Hepatocyte (in vitro differentiated cells): ENCODE measurements around the gene ZFP92. TPM values are rescaled to one million over a fixed set of nuclear protein-coding genes. Genes with fewer than 3 reads are reported as not detected.
"Not testable (repeated sequence)": the region's sequence is repeated elsewhere in the genome, so short reads cannot be mapped to it uniquely, and the experiment has no call there.

ENCODE experiments used
- DNase-seq: peaks from one replicate; pipeline ENCODE4 v3.0.0-alpha.2; 2016; ENCODE audit warnings: low spot score
- H2AFZ ChIP-seq: fragments of 200-600 bp; sonication (generic); 2 replicates; pipeline ENCODE4 v1.6.0; 2016; ENCODE audit warnings: antibody characterized with exemption, mild to moderate bottlenecking
- H3K27ac ChIP-seq: fragments of 200-600 bp; sonication (generic); 2 replicates; pipeline ENCODE4 v1.5.1; 2016; ENCODE audit warnings: mild to moderate bottlenecking
- H3K27me3 ChIP-seq: fragments of 200-600 bp; sonication (generic); 2 replicates; pipeline ENCODE4 v1.6.1; 2016
- H3K36me3 ChIP-seq: fragments of 200-600 bp; sonication (generic); replicated peaks from 2 replicates; pipeline ENCODE4 v1.5.1; 2016; ENCODE audit warnings: low read depth; ENCODE audit not compliant: insufficient read depth
- H3K4me1 ChIP-seq: fragments of 200-600 bp; sonication (generic); 2 replicates; pipeline ENCODE4 v1.5.1; 2016; ENCODE audit warnings: mild to moderate bottlenecking, moderate library complexity; ENCODE audit not compliant: insufficient read depth
- H3K4me2 ChIP-seq: fragments of 200-600 bp; sonication (generic); 2 replicates; pipeline ENCODE4 v1.6.0; 2016
- H3K4me3 ChIP-seq: fragments of 200-600 bp; sonication (generic); 2 replicates; pipeline ENCODE4 v1.5.1; 2016; ENCODE audit warnings: mild to moderate bottlenecking
- H3K79me2 ChIP-seq: fragments of 200-600 bp; sonication (generic); 2 replicates; pipeline ENCODE4 v1.6.0; 2017; ENCODE audit warnings: mild to moderate bottlenecking
- H3K9me2 ChIP-seq: fragments of 200-600 bp; sonication (generic); replicated peaks from 2 replicates; pipeline ENCODE4 v1.6.0; 2017; ENCODE audit warnings: mild to moderate bottlenecking; ENCODE audit not compliant: insufficient read depth
- H3K9me3 ChIP-seq: fragments of 200-600 bp; sonication (generic); 2 replicates; pipeline ENCODE4 v1.5.1; 2016; ENCODE audit warnings: low read depth, mild to moderate bottlenecking
- H4K20me1 ChIP-seq: fragments of 200-600 bp; sonication (generic); 2 replicates; pipeline ENCODE4 v1.6.0; 2016; ENCODE audit warnings: mild to moderate bottlenecking; ENCODE audit not compliant: insufficient read depth, poor library complexity, severe bottlenecking
- CTCF ChIP-seq: fragments of 200-600 bp; sonication (generic); IDR thresholded peaks from 2 replicates; pipeline ENCODE4 v1.5.1; 2016; ENCODE audit warnings: antibody characterized with exemption, mild to moderate bottlenecking; ENCODE audit not compliant: poor library complexity
- EZH2 ChIP-seq: fragments of 200-600 bp; sonication (generic); IDR thresholded peaks from 2 replicates; pipeline ENCODE4 v1.6.1; 2016; ENCODE audit warnings: antibody characterized with exemption, mild to moderate bottlenecking, borderline replicate concordance
- EZH2phosphoT487 ChIP-seq: fragments of 200-600 bp; sonication (generic); IDR thresholded peaks from one replicate; pipeline ENCODE4 v1.6.1; 2018; ENCODE audit warnings: antibody characterized with exemption, mild to moderate bottlenecking, low read depth, moderate library complexity; ENCODE audit not compliant: unreplicated experiment, severe bottlenecking
- whole genome bisulfite sequencing: methylation state at CpG from one replicate; pipeline ENCODE4 v1.1.6; 2016; ENCODE audit warnings: low lambda C conversion rate; ENCODE audit errors: missing lambda C conversion rate; 5-methylcytosine and 5-hydroxymethylcytosine counted together
- polyA plus RNA-seq: library from polyadenylated mRNA; unstranded; fragments of >200 nt; fragmentation: Nextera tagmentation; extraction: Ambion mirVana; gene quantifications from 2 replicates; pipeline ENCODE4 v1.2.1, GENCODE V29; 2016
- total RNA-seq: library from RNA; depleted of rRNA; stranded (reverse); fragments of >200 nt; gene quantifications from 2 replicates; pipeline ENCODE4 v1.2.3, GENCODE V29; 2014

The ZFP92 gene
- total and polyA plus RNA-seq, 2 experiments from 2014 or later, result 0.33 to 0.90 TPM

GRCh38 chrX:153387345-153387744 is 23.9 kb upstream of the ZFP92 start:
- Histone ChIP-seq H3K36me3 (no peaks in the 10 kb centered on the region), H2AFZ (no peak overlapping the region), H3K27me3 (no peaks in the 10 kb centered on the region), H3K27ac (no peak overlapping the region), H3K9me3 (no peaks in the 10 kb centered on the region), H4K20me1 (no peaks in the 10 kb centered on the region), H3K9me2 (no peaks in the 10 kb centered on the region), H3K4me2 (no peak overlapping the region), H3K4me1 (no peaks in the 10 kb centered on the region), H3K4me3 (no peak overlapping the region), H3K79me2 (no peaks in the 10 kb centered on the region)
- no peak for DNase-seq
- 68% methylated on average over 5 of the region's 5 CpGs for WGBS
- TF ChIP-seq EZH2 (no peak), EZH2phosphoT487 (no peak), CTCF (no peak)

DNA sequence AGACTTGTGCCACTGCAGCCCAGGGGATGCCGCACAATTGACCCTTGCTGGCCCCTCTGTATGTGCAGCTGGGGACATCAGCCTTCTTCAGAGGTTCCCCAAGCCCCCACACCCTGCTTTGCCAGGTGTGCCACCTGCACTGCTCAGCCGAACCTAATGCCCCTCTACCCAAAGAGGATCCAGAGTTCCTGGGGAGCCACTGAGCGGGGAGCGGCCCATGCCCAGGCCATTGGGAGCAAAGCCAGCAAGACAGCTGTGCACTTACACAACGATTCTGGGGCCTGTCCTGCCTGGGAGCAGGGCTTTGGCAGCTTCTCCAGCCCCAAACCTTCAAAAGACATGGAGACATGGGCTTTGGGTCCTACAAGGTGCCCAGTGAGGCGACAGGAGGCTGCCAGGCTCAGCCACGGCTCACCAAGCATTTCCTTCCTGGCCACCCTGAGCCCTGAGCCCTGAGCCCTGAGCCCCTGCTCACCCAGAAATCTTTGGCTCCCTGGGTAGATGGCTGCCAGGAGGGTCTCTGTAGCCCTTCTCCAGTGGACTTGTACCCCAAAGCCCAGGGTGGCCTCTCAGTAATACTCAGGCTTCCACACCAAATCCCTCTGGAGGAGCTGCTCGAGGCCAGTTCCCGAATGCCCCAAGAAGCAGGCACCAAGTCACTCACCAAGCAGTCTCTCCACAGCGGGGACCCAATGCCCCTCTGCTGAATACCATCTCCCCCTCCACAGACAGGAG is 23.1 kb upstream of the ZFP92 start:
- H3K9me3 ChIP-seq, result no peaks in the 10 kb centered on the region
- DNase-seq, result no peak
- H3K9me2 ChIP-seq, result no peaks in the 10 kb centered on the region
- no peaks in the 10 kb centered on the region for H3K27me3 ChIP-seq
- no peaks in the 10 kb centered on the region for H4K20me1 ChIP-seq
- no peaks in the 10 kb centered on the region for H3K79me2 ChIP-seq
- H3K4me1 ChIP-seq, result no peaks in the 10 kb centered on the region
- H3K36me3 ChIP-seq, result no peaks in the 10 kb centered on the region
- no peak overlapping the region for H2AFZ ChIP-seq
- TF ChIP-seq CTCF, result no peak
- TF ChIP-seq EZH2phosphoT487, result no peak
- no peak overlapping the region for H3K27ac ChIP-seq
- no peak overlapping the region for H3K4me2 ChIP-seq
- no peak overlapping the region for H3K4me3 ChIP-seq
- 83% methylated on average over 10 of the region's 10 CpGs for WGBS

GRCh38 chrX:153388722-153389459 is 22.4 kb upstream of the ZFP92 start:
- no peak overlapping the region for H3K27ac ChIP-seq

GRCh38 chrX:153389460-153389768 is 21.9 kb upstream of the ZFP92 start:
- no CpG with 5 or more reads among the region's 6 CpGs for WGBS
- not testable (repeated sequence) for H3K4me2 ChIP-seq, H2AFZ ChIP-seq, H3K4me1 ChIP-seq, H3K36me3 ChIP-seq, H3K27me3 ChIP-seq, H3K27ac ChIP-seq, DNase-seq, H3K9me2 ChIP-seq, H3K9me3 ChIP-seq, H3K79me2 ChIP-seq, H4K20me1 ChIP-seq, H3K4me3 ChIP-seq

More at GRCh38 chrX:153388722-153389459, 22.4 kb upstream of the ZFP92 start:
- TF ChIP-seq EZH2phosphoT487 (no peak), CTCF (no peak), EZH2 (no peak)
- Histone ChIP-seq H3K36me3 (no peaks in the 10 kb centered on the region), H3K9me3 (no peaks in the 10 kb centered on the region), H3K4me1 (no peaks in the 10 kb centered on the region), H2AFZ (no peak overlapping the region), H4K20me1 (no peaks in the 10 kb centered on the region), H3K9me2 (no peaks in the 10 kb centered on the region), H3K27me3 (no peaks in the 10 kb centered on the region), H3K4me2 (no peak overlapping the region), H3K4me3 (no peak overlapping the region), H3K79me2 (no peaks in the 10 kb centered on the region)
- 79% methylated on average over 8 of the region's 14 CpGs for WGBS
- no peak for DNase-seq
